ENCODE results near the gene RAB11A. TPM values are rescaled to one million over a fixed set of nuclear protein-coding genes. Genes with fewer than 3 reads are reported as not detected.

The RAB11A gene
- total RNA-seq, 2 experiments from 2014 or later, result 171 to 181 TPM

- Mint-ChIP-seq H3K27me3 (no peaks in the 10 kb centered on the region), H3K4me1 (ENCODE audit: low read depth) (peaks cover 78% of the 10 kb centered on the region), H3K27ac (peak overlapping the region; percentile 66), H3K4me3 (no peak overlapping the region), H3K9me3 (no peaks in the 10 kb centered on the region), H3K36me3 (peaks cover 43% of the 10 kb centered on the region)
- intact Hi-C loops (cut with micrococcal nuclease), result loop anchor here (1.0 kb wide), 3 partner anchors 16 to 95 kb away; partner anchors contain the start of gene DENND4A
- CTCF ChIA-PET, result interaction anchor here (0.5 to 1.4 kb wide), 4 partner anchors 19 to 1999 kb away, joined by 3 to 8 read pairs (median 4); partner anchors contain the start of gene RAB11A
- POLR2A ChIA-PET, result interaction anchor here (1.2 to 1.3 kb wide), 2 partner anchors 17 to 277 kb away, joined by 3 to 10 read pairs; partner anchors contain the start of genes INTS14 and RAB11A
- DNase-seq, result peak; percentile 58
Measured at GRCh38 chr15:65887565-65887964, 18.3 kb downstream of the RAB11A start.

DNA sequence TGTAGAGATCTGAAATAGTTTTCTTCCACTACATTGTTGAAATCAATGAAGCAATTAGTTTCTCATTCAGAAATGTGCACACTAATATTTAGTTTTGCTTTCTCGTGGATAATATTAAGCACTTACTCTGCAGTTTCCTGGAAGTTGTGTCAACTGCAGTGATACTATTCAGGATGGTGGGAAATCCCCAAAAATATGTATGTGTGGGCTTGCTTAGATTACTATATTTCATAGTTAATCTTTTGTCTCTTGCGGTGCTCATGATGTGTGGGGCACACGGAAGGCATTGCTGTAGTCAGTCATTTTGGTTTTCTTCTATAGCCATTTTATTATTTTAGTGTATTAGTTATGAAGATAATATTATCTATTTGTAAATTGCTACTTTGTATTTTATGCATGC lies 19.7 kb downstream of the RAB11A start:
- POLR2A ChIA-PET, result no interaction called here
- intact Hi-C loops (cut with micrococcal nuclease), result loop anchor here (1.0 kb wide), 1 partner anchor 28 kb away; no protein-coding TSS in a partner anchor
- H3K9me3 Mint-ChIP-seq, result no peaks in the 10 kb centered on the region
- no peak overlapping the region for H3K4me3 Mint-ChIP-seq
- H3K27ac Mint-ChIP-seq, result peak overlapping the region; percentile 45
- H3K36me3 Mint-ChIP-seq, result peaks cover 36% of the 10 kb centered on the region
- H3K27me3 Mint-ChIP-seq, result no peaks in the 10 kb centered on the region
- CTCF ChIA-PET, result no interaction called here
- DNase-seq, result peak; percentile 37
- H3K4me1 Mint-ChIP-seq (ENCODE audit: low read depth), result peaks cover 69% of the 10 kb centered on the region

- peaks cover 31% of the 10 kb centered on the region for H3K36me3 Mint-ChIP-seq
- ChIA-PET CTCF (no interaction called here), POLR2A (no interaction called here)
- H3K9me3 Mint-ChIP-seq, result no peaks in the 10 kb centered on the region
- DNase-seq, result peak; percentile 29
- no peak overlapping the region for H3K27ac Mint-ChIP-seq
- H3K27me3 Mint-ChIP-seq, result no peaks in the 10 kb centered on the region
- H3K4me1 Mint-ChIP-seq (ENCODE audit: low read depth), result peaks cover 38% of the 10 kb centered on the region
- intact Hi-C loops (cut with micrococcal nuclease), result no loop called here
- no peak overlapping the region for H3K4me3 Mint-ChIP-seq
Measured at GRCh38 chr15:65893060-65893459, 23.8 kb downstream of the RAB11A start.

GRCh38 chr15:65896236-65896635 lies 26.9 kb downstream of the RAB11A start:
- Mint-ChIP-seq H3K36me3 (peaks cover 23% of the 10 kb centered on the region), H3K27me3 (no peaks in the 10 kb centered on the region), H3K4me3 (no peak overlapping the region), H3K27ac (no peak overlapping the region), H3K9me3 (no peaks in the 10 kb centered on the region), H3K4me1 (ENCODE audit: low read depth) (peaks cover 13% of the 10 kb centered on the region)
- intact Hi-C loops (cut with micrococcal nuclease), result no loop called here
- POLR2A ChIA-PET, result no interaction called here
- DNase-seq, result no peak
- CTCF ChIA-PET, result interaction anchor here (0.7 kb wide), 1 partner anchor 34 kb away, joined by 3 read pairs; no protein-coding TSS in a partner anchor

- DNase-seq, result no peak
- Mint-ChIP-seq H3K27me3 (no peaks in the 10 kb centered on the region), H3K36me3 (peaks cover 25% of the 10 kb centered on the region), H3K27ac (no peak overlapping the region), H3K4me3 (no peak overlapping the region), H3K9me3 (no peaks in the 10 kb centered on the region), H3K4me1 (ENCODE audit: low read depth) (peaks cover 7% of the 10 kb centered on the region)
- ChIA-PET POLR2A (no interaction called here), CTCF (no interaction called here)
- intact Hi-C loops (cut with micrococcal nuclease), result no loop called here
Measured at GRCh38 chr15:65900488-65900887, 31.2 kb downstream of the RAB11A start.

DNA sequence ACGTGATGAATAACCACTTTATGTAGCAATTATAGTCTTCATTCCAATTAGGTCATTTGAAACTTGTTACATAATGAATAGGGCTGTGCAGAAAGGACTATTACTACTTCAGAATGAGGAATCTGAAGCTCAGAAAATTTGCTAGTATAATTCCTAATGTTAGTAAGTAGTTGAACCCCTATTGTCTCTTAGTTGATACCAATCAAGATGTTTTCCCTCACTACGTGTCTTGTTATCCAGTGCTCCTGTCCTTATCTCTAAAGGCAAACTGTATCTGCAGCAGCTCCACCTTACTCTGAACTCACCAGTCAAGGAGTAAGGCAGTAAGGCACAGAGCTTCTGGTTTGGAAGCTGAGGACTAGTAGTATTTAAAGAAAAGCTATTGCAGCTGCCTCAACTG lies 32.0 kb downstream of the RAB11A start:
- H3K4me3 Mint-ChIP-seq, result no peak overlapping the region
- no peak for DNase-seq
- intact Hi-C loops (cut with micrococcal nuclease), result no loop called here
- H3K4me1 Mint-ChIP-seq (ENCODE audit: low read depth), result peaks cover 7% of the 10 kb centered on the region
- H3K36me3 Mint-ChIP-seq, result peaks cover 26% of the 10 kb centered on the region
- POLR2A ChIA-PET, result interaction anchor here (1.2 kb wide), 1 partner anchor 32 kb away, joined by 3 read pairs; the partner anchor contains the start of gene RAB11A
- H3K27me3 Mint-ChIP-seq, result no peaks in the 10 kb centered on the region
- H3K9me3 Mint-ChIP-seq, result no peaks in the 10 kb centered on the region
- no peak overlapping the region for H3K27ac Mint-ChIP-seq
- CTCF ChIA-PET, result interaction anchor here (1.4 kb wide), 1 partner anchor 39 kb away, joined by 3 read pairs; no protein-coding TSS in a partner anchor

DNA sequence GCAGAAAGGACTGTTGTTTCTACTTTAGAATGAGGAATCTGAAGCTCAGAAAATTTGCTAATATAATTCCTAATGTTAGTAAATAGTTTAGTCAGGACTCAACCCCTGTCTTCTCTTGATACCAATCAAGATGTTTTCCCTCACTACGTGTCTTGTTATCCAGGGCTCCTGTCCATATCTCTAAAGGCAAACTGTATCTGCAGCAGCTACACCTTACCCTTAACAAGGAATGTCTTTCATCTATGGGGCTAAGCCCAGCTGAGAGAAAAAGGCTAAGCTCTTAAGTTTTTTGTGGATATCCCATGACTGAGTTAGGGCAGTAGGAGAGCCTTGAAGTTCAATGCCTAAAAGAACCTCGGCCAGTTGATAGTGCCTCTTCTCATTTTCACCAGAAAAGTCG lies 32.5 kb downstream of the RAB11A start:
- no peak for DNase-seq
- no peaks in the 10 kb centered on the region for H3K9me3 Mint-ChIP-seq
- H3K4me3 Mint-ChIP-seq, result no peak overlapping the region
- H3K27ac Mint-ChIP-seq, result no peak overlapping the region
- ChIA-PET POLR2A (interaction anchor here (1.2 kb wide), 1 partner anchor 33 kb away, joined by 3 read pairs; the partner anchor contains the start of gene RAB11A), CTCF (interaction anchor here (1.4 kb wide), 1 partner anchor 40 kb away, joined by 3 read pairs; no protein-coding TSS in a partner anchor)
- no peaks in the 10 kb centered on the region for H3K27me3 Mint-ChIP-seq
- intact Hi-C loops (cut with micrococcal nuclease), result no loop called here
- H3K4me1 Mint-ChIP-seq (ENCODE audit: low read depth), result peaks cover 7% of the 10 kb centered on the region
- H3K36me3 Mint-ChIP-seq, result peaks cover 23% of the 10 kb centered on the region

- Mint-ChIP-seq H3K9me3 (no peaks in the 10 kb centered on the region), H3K4me3 (no peak overlapping the region), H3K27ac (no peak overlapping the region), H3K36me3 (peaks cover 24% of the 10 kb centered on the region), H3K4me1 (ENCODE audit: low read depth) (peaks cover 7% of the 10 kb centered on the region), H3K27me3 (no peaks in the 10 kb centered on the region)
- POLR2A ChIA-PET, result interaction anchor here (1.2 kb wide), 1 partner anchor 33 kb away, joined by 3 read pairs; the partner anchor contains the start of gene RAB11A
- CTCF ChIA-PET, result interaction anchor here (1.4 kb wide), 1 partner anchor 40 kb away, joined by 3 read pairs; no protein-coding TSS in a partner anchor
- no peak for DNase-seq
- intact Hi-C loops (cut with micrococcal nuclease), result no loop called here
Measured at GRCh38 chr15:65902373-65902772, 33.1 kb downstream of the RAB11A start.

DNA sequence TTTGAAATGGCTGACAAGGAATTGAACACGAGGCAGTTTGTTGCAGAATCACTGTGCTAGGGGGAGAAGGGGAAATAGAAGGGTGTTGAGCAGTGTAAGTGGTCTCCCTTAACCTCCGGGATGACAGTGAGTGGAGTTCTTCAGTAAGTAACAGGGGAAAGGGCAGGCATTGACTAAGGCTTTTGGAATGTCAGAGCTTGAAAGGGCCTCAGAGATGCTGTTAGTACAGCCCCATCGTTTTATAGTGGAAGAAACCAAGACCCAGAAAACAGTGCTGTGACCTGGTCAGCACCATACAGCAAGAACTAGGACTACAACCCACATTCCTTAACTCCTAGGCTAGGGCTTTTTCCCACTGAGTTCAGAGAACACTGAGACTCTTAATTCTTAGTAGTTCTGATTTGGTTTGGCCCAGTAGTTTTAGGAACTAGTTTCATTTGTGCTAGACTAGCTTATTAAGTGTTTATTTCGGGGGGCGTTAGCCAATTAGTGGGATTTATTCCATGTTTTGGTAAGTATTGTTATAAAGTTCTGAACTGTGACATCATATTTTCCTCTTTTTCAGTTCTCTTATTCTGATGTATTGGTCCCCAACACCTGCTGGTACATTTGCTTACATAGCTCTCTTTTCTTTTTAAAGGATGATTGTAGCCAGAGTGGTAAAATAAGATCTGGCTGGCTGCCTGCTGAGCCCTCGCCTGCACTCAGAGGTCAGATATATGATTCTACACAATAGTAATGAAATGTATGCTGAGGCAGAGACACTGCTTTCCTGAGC lies 34.2 kb downstream of the RAB11A start:
- Mint-ChIP-seq H3K4me3 (no peak overlapping the region), H3K27me3 (no peaks in the 10 kb centered on the region), H3K27ac (no peak overlapping the region), H3K4me1 (ENCODE audit: low read depth) (peaks cover 7% of the 10 kb centered on the region), H3K36me3 (peaks cover 21% of the 10 kb centered on the region), H3K9me3 (no peaks in the 10 kb centered on the region)
- DNase-seq, result no peak
- POLR2A ChIA-PET, result no interaction called here
- CTCF ChIA-PET, result no interaction called here
- intact Hi-C loops (cut with micrococcal nuclease), result no loop called here

GRCh38 chr15:65904301-65904700 lies 35.0 kb downstream of the RAB11A start:
- CTCF ChIA-PET, result interaction anchor here (0.9 kb wide), 1 partner anchor 47 kb away, joined by 3 read pairs; no protein-coding TSS in a partner anchor
- H3K27ac Mint-ChIP-seq, result no peak overlapping the region

GRCh38 chr15:65906396-65906795 lies 37.1 kb downstream of the RAB11A start:
- Mint-ChIP-seq H3K9me3 (no peaks in the 10 kb centered on the region), H3K27me3 (no peaks in the 10 kb centered on the region), H3K27ac (no peak overlapping the region), H3K36me3 (peaks cover 12% of the 10 kb centered on the region), H3K4me3 (no peak overlapping the region), H3K4me1 (ENCODE audit: low read depth) (peaks cover 7% of the 10 kb centered on the region)
- POLR2A ChIA-PET, result interaction anchor here (1.1 kb wide), 1 partner anchor 49 kb away, joined by 3 read pairs; no protein-coding TSS in a partner anchor
- DNase-seq, result no peak
- CTCF ChIA-PET, result no interaction called here
- intact Hi-C loops (cut with micrococcal nuclease), result no loop called here

More at GRCh38 chr15:65904301-65904700, 35.0 kb downstream of the RAB11A start:
- Mint-ChIP-seq H3K36me3 (peaks cover 16% of the 10 kb centered on the region), H3K27me3 (no peaks in the 10 kb centered on the region), H3K4me1 (ENCODE audit: low read depth) (peaks cover 7% of the 10 kb centered on the region), H3K9me3 (no peaks in the 10 kb centered on the region), H3K4me3 (no peak overlapping the region)
- POLR2A ChIA-PET, result no interaction called here
- intact Hi-C loops (cut with micrococcal nuclease), result no loop called here
- no peak for DNase-seq

GRCh38 chr15:65907661-65908060 lies 38.4 kb downstream of the RAB11A start:
- Mint-ChIP-seq H3K4me3 (no peak overlapping the region), H3K4me1 (ENCODE audit: low read depth) (no peaks in the 10 kb centered on the region), H3K36me3 (peaks cover 7% of the 10 kb centered on the region), H3K27ac (no peak overlapping the region), H3K27me3 (no peaks in the 10 kb centered on the region), H3K9me3 (no peaks in the 10 kb centered on the region)
- DNase-seq, result no peak
- POLR2A ChIA-PET, result no interaction called here
- intact Hi-C loops (cut with micrococcal nuclease), result no loop called here
- CTCF ChIA-PET, result no interaction called here

Data from activated CD4-positive, alpha-beta memory T cell treated with anti-CD3 and anti-CD28 coated beads for 36 hours (primary cell).